Measurements from ENCODE around the gene DYNLT5. TPM values are rescaled to one million over a fixed set of nuclear protein-coding genes. Genes with fewer than 3 reads are reported as not detected.
"Not testable (repeated sequence)": the region's sequence is repeated elsewhere in the genome, so short reads cannot be mapped to it uniquely, and the experiment has no call there.

Gene DYNLT5
- total RNA-seq, 1 donor from 2014 or later: not detected

DNA sequence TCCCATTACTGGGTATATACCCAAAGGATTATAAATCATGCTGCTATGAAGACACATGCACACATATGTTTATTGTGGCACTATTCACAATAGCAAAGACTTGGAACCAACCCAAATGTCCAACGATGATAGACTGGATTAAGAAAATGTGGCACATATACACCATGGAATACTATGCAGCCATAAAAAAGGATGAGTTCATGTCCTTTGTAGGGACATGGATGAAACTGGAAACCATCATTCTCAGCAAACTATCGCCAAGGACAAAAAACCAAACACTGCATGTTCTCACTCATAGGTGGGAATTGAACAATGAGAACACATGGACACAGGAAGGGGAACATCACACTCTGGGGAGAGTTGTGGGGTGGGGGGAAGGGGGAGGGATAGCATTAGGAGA lies 33.5 kb downstream of the DYNLT5 start:
- intact Hi-C loops (cut with micrococcal nuclease): not testable (repeated sequence)

DNA sequence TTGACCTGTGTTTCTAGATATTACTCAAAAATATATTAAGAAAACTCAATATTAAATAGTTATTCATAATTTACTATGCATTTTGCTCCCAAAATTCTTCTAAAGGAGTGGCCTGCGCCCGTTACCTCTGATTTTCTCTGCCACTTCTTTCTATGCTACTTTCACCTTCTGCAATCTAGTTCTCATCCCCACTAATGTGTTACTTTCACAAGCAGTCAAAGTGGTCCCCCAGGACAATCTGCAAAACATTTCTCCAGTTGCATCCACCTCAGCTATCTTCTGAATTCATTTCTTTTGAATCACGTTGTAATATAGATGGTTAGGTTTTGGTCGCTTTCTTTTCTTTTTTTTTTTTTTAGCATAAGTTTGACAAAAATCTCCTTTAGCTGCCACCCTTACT lies 35.4 kb downstream of the DYNLT5 start:
- intact Hi-C loops (cut with micrococcal nuclease): no loop called here

DNA sequence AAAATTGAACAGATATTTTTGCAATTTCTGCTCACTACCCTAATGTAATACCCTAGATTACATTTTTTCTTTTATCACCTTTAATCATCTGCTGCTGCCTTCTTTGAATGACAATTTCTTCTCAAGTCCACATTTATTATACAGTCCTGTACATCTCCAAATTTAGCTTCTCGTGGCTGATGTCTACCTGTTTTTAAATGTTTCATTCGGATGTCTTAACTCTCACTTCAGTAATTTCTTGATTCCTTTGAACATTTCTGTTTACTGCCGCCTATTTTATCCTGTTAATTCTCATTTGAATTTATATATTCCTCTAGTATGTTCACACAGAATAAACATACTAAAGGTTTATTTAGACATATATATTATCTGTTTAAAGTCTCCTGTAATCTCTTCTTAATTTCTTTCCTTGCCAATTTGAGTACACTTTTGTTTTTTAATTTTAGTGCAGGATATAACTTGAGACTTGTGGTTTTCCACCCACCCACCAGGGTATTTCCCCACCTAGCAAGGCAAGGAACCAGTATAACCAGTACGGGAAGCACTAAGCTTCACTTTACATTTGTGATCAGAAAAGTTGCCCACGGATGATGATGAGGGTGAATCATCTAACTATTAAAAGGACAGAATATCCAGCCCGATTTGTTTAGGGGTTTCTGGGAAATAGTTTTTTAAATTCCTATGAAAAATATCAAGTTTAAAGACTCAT lies 36.1 kb downstream of the DYNLT5 start:
- intact Hi-C loops (cut with micrococcal nuclease): no loop called here

DNA sequence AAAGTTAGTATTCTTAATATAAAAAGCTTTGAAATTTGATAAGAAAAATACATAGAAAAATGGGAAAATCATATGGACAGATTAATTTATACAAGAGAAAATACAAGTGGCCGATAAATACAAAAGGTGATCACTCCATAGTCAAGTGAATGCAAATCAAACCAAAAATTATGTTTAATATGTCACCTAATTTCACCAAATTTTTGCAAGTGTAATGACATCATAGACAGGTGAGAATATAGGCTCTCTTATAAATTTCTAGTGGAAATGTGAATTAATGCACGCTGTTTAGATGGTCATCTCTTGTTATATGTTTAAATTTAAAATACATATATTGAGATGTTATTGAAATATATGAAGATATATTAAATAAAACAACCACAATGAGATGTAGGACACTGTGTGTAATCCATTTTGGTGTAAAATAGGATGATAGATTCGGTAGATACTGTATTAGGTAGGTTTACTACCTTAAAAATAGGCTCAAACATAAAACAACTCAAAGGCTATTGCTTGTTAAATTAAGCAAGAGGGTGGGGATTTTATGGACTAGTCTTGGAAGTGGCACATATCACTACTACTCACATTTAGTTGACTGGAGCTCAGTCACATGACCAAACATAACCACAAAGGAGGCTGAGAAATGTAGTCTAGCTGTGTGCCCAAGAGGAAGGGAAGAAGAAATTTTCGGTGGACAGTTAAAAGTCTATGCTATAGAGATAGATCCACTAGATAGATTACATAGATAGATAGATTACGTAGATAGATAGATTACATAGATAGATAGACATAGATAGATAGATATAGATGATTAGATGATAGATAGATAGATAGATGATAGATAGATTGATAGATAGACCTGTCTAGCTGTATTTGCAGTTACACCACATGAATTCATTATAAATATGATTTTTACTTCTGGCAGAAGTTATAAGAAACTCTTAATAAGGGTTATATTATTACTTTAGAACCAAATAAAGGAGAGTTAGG lies 39.7 kb downstream of the DYNLT5 start:
- intact Hi-C loops (cut with micrococcal nuclease): no loop called here

DNA sequence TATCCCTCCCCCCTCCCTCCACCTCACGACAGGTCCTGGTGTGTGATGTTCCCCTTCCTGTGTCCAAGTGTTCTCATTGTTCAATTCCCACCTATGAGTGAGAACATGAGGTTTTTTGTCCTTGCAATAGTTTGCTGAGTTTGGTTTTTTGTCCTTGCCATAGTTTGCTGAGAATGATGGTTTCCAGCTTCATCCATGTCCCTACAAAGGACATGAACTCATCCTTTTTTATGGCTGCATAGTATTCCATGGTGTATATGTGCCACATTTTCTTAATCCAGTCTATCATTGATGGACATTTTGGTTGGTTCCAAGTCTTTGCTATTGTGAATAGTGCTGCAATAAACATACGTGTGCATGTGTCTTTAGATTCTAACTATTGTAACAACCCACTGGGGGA lies 43.6 kb downstream of the DYNLT5 start:
- intact Hi-C loops (cut with micrococcal nuclease): not testable (repeated sequence)

DNA sequence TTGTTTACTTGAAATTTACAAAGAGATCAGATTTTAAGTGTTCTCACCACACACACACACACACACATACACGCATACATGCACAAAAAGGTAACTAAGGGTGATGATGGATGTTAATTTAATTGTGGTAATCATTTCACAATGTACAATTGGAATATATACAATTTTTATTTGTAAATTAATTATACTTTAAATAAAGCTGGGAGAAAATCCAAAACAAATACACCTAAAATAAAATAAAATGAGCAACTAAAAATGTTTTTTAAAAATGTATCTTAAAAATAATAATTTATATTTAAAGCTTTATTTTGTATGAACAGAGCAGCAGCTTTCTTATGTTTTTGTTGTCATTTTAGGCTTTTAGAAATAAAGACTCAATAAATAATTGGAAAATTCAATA lies 57.0 kb downstream of the DYNLT5 start:
- intact Hi-C loops (cut with micrococcal nuclease): no loop called here

DNA sequence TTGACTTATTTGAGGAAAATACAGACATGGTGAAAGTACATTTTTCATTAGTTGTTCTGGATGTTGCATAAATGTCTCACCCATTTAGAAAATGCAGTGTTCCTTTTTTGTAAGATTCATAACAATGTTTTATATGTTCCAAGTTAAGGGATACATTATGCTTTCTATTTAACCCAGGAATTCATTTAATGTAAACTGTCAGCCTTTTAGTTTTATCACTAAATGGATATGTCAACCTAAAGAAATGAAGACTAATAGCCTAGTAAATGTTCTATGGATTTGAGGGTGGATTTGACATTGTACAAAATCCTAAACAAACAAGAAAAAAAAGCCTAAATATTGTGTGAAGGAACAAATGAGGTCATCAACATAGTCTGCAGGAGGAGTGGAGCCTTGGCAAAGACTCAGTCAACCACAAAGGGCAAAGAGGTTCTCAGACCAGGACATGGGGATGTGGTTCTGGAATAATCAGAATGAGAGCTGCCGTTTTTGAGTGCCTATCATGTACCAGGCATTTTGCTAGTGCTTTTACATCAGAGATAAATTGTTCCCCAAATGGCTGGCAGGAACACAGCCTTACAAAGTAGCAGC lies 57.6 kb downstream of the DYNLT5 start:
- intact Hi-C loops (cut with micrococcal nuclease): no loop called here

DNA sequence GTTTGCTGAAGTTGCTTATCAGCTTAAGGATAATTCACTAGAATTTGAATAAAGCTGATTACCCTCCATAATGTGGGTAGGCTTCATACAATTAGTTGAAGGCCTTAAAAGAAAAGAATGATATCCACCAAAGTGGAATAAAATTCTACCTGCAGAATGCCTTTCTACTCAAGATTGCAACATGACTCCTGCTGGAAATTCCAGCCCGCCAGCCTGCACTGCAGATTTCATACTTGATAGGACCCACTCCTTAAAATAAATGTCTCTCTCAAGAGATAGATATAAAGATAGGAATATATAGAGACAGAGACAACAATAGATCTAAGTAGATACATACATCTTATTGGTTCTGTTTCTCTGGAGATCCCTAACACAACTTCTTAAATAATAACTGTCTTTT lies 72.5 kb downstream of the DYNLT5 start:
- intact Hi-C loops (cut with micrococcal nuclease): no loop called here

Other genes starting within 250 kb of the DYNLT5 start
- gene SGIP1, start 218.3 kb upstream of the DYNLT5 start, total RNA-seq: not detected in 2 replicates
- gene INSL5, start 48.8 kb downstream of the DYNLT5 start, total RNA-seq: not detected in 2 replicates
- gene DNAI4, start 172.4 kb downstream of the DYNLT5 start, total RNA-seq: 1.6 and 2.3 TPM in 2 replicates
- 46.2 and 46.8 TPM in 2 replicates for gene MIER1, start 172.5 kb downstream of the DYNLT5 start, total RNA-seq